ENCODE measurements around the gene XPO6. TPM values are rescaled to one million over a fixed set of nuclear protein-coding genes. Genes with fewer than 3 reads are reported as not detected.

The XPO6 gene
- polyA plus RNA-seq, 1 of the 3 experiments (the other 2 are of a cell fraction) = 97.1 TPM

- H3K27ac ChIP-seq (ENCODE audit: low read depth in 2 of 2, low read length in 1 of 2) = peak overlapping the region; percentile 49 to 53; a peak in 3 of 4 replicates
- H3K9me3 ChIP-seq = no peaks in the 10 kb centered on the region
- no peaks in the 10 kb centered on the region for H3K27me3 ChIP-seq (ENCODE audit: insufficient read depth)
- no peak overlapping the region for H2AFZ ChIP-seq (ENCODE audit: low read depth)
- POLR2A ChIA-PET = interaction anchor here (0.5 kb wide), 1 partner anchor 130 kb away, joined by 3 read pairs; no protein-coding TSS in a partner anchor
- H3K36me3 ChIP-seq (replicated peaks in 1 of 2; ENCODE audit: control insufficient read depth in 1 of 2, insufficient read depth in 2 of 2, low read length in 1 of 2) = peaks cover 3 to 23% of the 10 kb centered on the region in 2 experiments
- WGBS (ENCODE audit: low lambda C conversion rate) = under 1% methylated on average over 8 of the region's 33 CpGs
- H3K9ac ChIP-seq = peak overlapping the region; percentile 88
- TF ChIP-seq JUND (IDR thresholded peaks at IDR 0.05) = no peak
- no peak for TF ChIP-seq RAD21 (IDR thresholded peaks at IDR 0.05; ENCODE audit: low read length)
- TF ChIP-seq MXI1 (IDR thresholded peaks at IDR 0.05; ENCODE audit: low read depth, low read length) = peak; percentile 99
- TF ChIP-seq, protein P1, sequence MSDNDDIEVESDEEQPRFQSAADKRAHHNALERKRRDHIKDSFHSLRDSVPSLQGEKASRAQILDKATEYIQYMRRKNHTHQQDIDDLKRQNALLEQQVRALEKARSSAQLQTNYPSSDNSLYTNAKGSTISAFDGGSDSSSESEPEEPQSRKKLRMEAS (IDR thresholded peaks at IDR 0.05; ENCODE audit: low read depth) = peak; percentile 94
- no peak for TF ChIP-seq GABPA (IDR thresholded peaks at IDR 0.05; ENCODE audit: low read depth)
- TF ChIP-seq POLR2AphosphoS5 (IDR thresholded peaks at IDR 0.05; ENCODE audit: low read depth, low read length) = no peak
- peak; percentile 63 for TF ChIP-seq TAF1 (IDR thresholded peaks at IDR 0.05; ENCODE audit: borderline replicate concordance, low read depth, low read length)
- peak; percentile 94 for TF ChIP-seq SIN3A (IDR thresholded peaks at IDR 0.05; ENCODE audit: borderline replicate concordance, low read depth, low read length)
- TF ChIP-seq NRF1 (IDR thresholded peaks at IDR 0.05; ENCODE audit: low read depth, low read length) = peak; percentile 19; the same call in 1 of the 2 replicates
- TF ChIP-seq FOXJ3 (CRISPR knock-in tag; IDR thresholded peaks at IDR 0.05) = no peak
- peak; percentile 88 for TF ChIP-seq CHD2 (IDR thresholded peaks at IDR 0.05; ENCODE audit: low read length, partially characterized antibody)
- no peaks in the 10 kb centered on the region for H3K9me2 ChIP-seq
- H4K20me1 ChIP-seq (ENCODE audit: insufficient read depth) = peaks cover 45% of the 10 kb centered on the region
- CTCF ChIA-PET = interaction anchor here (1.0 to 2.1 kb wide), 6 partner anchors 9 to 111 kb away, joined by 4 to 8 read pairs (median 4); no protein-coding TSS in a partner anchor
- H3K79me2 ChIP-seq (ENCODE audit: insufficient read depth) = peaks cover 56% of the 10 kb centered on the region
- H3K4me3 ChIP-seq (ENCODE audit: low read depth in 2 of 2, low read length in 1 of 2) = peak overlapping the region; percentile 69 to 94
- peak overlapping the region; percentile 84 for H3K4me2 ChIP-seq
- DNase-seq = peak; percentile 83
- no peaks in the 10 kb centered on the region for H3F3A ChIP-seq (replicated peaks; ENCODE audit: insufficient read depth)
- H3K4me1 ChIP-seq (ENCODE audit: control insufficient read depth in 1 of 2, insufficient read depth in 2 of 2, low read depth in 1 of 2, low read length in 1 of 2) = peaks cover 9 to 10% of the 10 kb centered on the region in 2 experiments; a peak in 2 of 4 replicates
Observed at GRCh38 chr16:28210979-28211588, 681 bp downstream of the XPO6 start.

GRCh38 chr16:28210264-28210663 is 1.5 kb downstream of the XPO6 start:
- Histone ChIP-seq H3K27me3 (ENCODE audit: insufficient read depth) (no peaks in the 10 kb centered on the region), H4K20me1 (ENCODE audit: insufficient read depth) (peaks cover 53% of the 10 kb centered on the region), H3K4me2 (peak overlapping the region; percentile 84), H3K4me3 (ENCODE audit: low read depth in 2 of 2, low read length in 1 of 2) (peak overlapping the region; percentile 69 to 94), H3F3A (replicated peaks; ENCODE audit: insufficient read depth) (no peaks in the 10 kb centered on the region), H3K9me2 (no peaks in the 10 kb centered on the region), H3K9me3 (no peaks in the 10 kb centered on the region), H3K27ac (ENCODE audit: low read depth in 2 of 2, low read length in 1 of 2) (peak overlapping the region in 1 of 2 experiments; percentile 53; a peak in 1 of 4 replicates), H3K4me1 (ENCODE audit: control insufficient read depth in 1 of 2, insufficient read depth in 2 of 2, low read depth in 1 of 2, low read length in 1 of 2) (peaks cover 9 to 10% of the 10 kb centered on the region in 2 experiments; a peak in 2 of 4 replicates), H3K9ac (peak overlapping the region; percentile 88; the same call in 1 of the 2 replicates), H2AFZ (ENCODE audit: low read depth) (no peak overlapping the region), H3K79me2 (ENCODE audit: insufficient read depth) (peaks cover 64% of the 10 kb centered on the region), H3K36me3 (replicated peaks in 1 of 2; ENCODE audit: control insufficient read depth in 1 of 2, insufficient read depth in 2 of 2, low read length in 1 of 2) (peaks cover 5 to 27% of the 10 kb centered on the region in 2 experiments)
- CTCF ChIA-PET = interaction anchor here (1.1 to 2.1 kb wide), 6 partner anchors 8 to 111 kb away, joined by 3 to 8 read pairs (median 4); no protein-coding TSS in a partner anchor
- POLR2A ChIA-PET = no interaction called here
- TF ChIP-seq PBX3 (IDR thresholded peaks at IDR 0.05) (no peak), CTCF (IDR thresholded peaks at IDR 0.05) (no peak), CHD2 (IDR thresholded peaks at IDR 0.05; ENCODE audit: low read length, partially characterized antibody) (no peak), TEAD4 (IDR thresholded peaks at IDR 0.05; ENCODE audit: borderline replicate concordance, insufficient read depth) (no peak), ZBTB33 (IDR thresholded peaks at IDR 0.05; ENCODE audit: borderline replicate concordance, low read depth) (no peak)
- DNase-seq = no peak
- WGBS (ENCODE audit: low lambda C conversion rate) = 47% methylated on average over 5 of the region's 5 CpGs
